Measurements from ENCODE around the gene DUS2.

The DUS2 gene

DNA sequence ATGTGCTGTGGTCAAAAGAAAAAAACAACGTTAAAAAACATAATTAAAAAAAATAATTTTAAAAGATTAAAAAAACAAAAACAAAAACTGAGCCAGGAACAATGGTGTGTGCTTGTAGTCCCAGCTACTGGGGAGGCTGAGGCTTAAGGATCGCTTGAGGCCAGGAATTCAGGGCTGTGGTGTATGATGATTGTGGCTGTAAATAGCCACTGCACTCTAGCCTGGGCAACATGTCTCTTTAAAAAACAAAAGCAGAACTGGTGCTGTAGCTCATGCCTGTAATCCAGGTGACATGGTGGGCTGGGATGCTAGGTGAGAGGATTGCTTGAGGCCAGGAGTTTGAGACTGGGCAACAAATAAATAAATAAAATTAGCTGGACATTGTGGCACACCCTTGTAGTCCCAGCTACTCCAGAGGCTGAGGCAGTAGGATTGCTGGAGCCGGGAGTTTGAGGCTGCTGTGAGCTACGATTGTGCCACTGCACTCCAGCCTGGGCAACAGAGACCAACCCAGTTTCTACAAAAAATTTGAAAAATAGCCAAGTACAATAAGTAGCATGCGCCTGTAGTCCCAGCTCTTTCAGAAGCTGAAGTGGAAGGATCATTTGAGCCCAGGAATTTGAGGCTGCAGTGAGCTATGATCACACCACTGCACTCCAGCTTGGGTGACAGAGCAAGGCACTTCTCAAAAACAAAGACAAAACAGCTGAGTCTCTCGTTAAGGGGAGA, 105.7 kb downstream of the DUS2 start:
- DNase-seq (ENCODE audit: low read depth, low spot score) = peak; percentile 49
- no peak overlapping the region for H3K4me3 ChIP-seq (ENCODE audit: low read depth, low read length)
- TF ChIP-seq, protein P1, sequence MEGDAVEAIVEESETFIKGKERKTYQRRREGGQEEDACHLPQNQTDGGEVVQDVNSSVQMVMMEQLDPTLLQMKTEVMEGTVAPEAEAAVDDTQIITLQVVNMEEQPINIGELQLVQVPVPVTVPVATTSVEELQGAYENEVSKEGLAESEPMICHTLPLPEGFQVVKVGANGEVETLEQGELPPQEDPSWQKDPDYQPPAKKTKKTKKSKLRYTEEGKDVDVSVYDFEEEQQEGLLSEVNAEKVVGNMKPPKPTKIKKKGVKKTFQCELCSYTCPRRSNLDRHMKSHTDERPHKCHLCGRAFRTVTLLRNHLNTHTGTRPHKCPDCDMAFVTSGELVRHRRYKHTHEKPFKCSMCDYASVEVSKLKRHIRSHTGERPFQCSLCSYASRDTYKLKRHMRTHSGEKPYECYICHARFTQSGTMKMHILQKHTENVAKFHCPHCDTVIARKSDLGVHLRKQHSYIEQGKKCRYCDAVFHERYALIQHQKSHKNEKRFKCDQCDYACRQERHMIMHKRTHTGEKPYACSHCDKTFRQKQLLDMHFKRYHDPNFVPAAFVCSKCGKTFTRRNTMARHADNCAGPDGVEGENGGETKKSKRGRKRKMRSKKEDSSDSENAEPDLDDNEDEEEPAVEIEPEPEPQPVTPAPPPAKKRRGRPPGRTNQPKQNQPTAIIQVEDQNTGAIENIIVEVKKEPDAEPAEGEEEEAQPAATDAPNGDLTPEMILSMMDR (IDR thresholded peaks at IDR 0.05; ENCODE audit: low read depth, low read length) = no peak
- in situ Hi-C loops (cut with HindIII; ENCODE audit: low sequenced_read_pairs) = no loop called here

Data from astrocyte of the spinal cord (primary cell).